Fibroblast of peridontal ligament (primary cell): ENCODE data around the gene TBC1D30.
"Not testable (repeated sequence)": the region's sequence is repeated elsewhere in the genome, so short reads cannot be mapped to it uniquely, and the experiment has no call there.

Source experiments
- DNase-seq: peaks from one replicate; pipeline ENCODE4 v3.0.0-alpha.2; 2010; ENCODE audit errors: extremely low read depth

TBC1D30 gene, protein sequence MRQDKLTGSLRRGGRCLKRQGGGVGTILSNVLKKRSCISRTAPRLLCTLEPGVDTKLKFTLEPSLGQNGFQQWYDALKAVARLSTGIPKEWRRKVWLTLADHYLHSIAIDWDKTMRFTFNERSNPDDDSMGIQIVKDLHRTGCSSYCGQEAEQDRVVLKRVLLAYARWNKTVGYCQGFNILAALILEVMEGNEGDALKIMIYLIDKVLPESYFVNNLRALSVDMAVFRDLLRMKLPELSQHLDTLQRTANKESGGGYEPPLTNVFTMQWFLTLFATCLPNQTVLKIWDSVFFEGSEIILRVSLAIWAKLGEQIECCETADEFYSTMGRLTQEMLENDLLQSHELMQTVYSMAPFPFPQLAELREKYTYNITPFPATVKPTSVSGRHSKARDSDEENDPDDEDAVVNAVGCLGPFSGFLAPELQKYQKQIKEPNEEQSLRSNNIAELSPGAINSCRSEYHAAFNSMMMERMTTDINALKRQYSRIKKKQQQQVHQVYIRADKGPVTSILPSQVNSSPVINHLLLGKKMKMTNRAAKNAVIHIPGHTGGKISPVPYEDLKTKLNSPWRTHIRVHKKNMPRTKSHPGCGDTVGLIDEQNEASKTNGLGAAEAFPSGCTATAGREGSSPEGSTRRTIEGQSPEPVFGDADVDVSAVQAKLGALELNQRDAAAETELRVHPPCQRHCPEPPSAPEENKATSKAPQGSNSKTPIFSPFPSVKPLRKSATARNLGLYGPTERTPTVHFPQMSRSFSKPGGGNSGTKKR

DNA sequence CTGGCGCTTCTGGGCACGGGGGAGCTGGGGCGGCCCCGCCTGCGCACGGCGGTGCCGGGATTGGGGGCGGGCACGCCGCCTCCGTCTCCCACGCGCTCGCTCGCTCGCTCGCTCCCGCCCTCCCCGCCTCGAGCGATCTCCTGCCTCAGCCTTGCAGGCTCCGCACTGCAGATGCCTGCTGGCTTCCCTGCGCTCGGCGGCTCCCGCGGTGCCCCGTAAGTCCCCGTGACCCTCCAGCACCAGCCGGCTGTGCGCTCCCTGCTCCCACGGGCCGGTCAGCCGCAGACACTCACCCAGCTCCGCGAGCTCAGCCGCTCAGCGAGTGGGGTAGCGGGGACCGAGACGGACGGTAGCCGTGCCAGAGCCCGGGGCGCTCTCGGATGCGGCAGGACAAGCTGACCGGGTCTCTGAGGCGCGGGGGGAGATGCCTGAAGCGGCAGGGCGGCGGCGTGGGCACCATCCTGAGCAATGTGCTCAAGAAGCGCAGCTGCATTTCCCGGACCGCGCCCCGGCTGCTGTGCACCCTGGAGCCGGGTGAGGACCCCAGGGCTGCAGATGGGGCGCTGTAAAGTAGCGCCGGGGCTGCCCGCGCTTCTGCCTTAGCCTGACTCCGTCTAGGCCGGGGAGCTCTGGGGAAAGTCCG is at the start of gene TBC1D30:
TSS of gene TBC1D30 (plus strand) at position 148 of the 643 bp plus-strand sequence. CDS start at position 381, 233 bp downstream.
- DNase-seq, result peak; percentile 5

DNA sequence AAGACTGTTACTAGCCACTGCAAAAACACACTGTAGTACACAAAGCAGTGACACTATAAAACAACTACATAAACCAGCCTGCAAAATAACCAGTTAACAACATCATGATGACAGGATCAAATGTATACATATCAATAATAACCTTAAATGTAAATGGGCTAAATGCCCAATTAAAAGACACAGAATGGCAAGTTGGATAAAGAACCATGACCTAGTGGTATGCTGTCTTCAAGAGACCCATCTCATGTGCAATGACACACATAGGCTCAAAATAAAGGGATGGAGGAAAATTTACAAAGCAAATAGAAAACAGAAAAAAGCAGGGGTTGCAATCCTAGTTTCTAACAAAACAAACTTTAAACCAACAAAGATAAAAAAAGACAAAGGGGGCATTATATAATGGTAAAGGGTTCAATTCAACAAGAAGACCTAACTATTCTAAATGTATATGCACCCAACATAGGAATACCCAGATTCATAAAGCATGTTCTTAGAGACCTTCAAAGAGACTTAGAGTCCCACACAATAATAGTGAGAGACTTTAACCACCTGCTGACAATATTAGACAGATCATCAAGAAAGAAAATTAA is 49.2 kb upstream of the TBC1D30 start:
- DNase-seq, result not testable (repeated sequence)

DNA sequence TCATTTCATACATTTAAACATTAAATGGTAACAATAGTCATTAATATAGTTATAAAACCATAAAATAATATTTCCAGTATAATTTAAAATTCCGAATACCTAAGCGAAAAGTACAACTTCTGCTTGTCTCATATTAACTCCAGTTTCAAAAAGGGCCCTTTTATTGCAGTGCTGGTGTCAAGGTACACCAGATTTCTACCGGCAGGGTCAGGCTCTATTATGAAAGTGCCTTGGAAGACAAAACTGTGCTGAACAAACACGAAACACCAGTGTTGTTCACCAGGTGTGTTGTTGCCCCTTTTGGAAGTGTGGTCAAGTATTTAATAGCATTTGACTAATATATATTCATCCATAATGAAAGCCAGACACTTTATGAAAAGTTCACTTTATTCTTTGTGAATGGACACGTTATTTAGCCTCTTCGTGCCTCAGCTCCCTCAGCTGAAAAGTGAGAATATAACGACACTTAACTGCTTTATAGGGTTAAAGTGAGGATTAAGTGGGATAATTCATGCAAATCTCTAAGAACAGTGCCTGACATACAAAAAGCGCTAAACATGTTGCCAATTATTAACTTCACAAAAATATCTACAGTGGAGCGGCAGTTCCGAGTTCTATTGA is 45.0 kb upstream of the TBC1D30 start:
- no peak for DNase-seq

DNA sequence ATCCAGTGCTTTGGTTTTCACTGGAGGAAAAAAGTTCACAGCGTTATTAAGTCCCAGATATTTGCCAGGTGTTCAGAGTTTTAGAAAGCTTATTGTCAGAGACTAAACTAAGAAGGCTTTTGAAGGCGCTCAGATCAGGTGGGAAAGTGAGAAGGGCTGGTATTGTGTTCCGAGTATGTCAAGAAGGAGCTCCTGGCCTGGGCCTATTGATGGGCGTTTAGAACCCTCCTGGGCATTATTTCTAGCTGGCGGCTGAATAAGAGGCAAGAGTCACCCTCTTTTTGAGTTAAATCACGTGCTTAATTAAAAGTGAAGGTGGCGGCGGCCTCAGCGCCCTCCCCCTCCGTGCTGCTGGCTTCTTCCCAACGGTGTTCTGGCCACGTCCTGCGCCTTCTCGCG is 44.3 kb upstream of the TBC1D30 start:
- no peak for DNase-seq

DNA sequence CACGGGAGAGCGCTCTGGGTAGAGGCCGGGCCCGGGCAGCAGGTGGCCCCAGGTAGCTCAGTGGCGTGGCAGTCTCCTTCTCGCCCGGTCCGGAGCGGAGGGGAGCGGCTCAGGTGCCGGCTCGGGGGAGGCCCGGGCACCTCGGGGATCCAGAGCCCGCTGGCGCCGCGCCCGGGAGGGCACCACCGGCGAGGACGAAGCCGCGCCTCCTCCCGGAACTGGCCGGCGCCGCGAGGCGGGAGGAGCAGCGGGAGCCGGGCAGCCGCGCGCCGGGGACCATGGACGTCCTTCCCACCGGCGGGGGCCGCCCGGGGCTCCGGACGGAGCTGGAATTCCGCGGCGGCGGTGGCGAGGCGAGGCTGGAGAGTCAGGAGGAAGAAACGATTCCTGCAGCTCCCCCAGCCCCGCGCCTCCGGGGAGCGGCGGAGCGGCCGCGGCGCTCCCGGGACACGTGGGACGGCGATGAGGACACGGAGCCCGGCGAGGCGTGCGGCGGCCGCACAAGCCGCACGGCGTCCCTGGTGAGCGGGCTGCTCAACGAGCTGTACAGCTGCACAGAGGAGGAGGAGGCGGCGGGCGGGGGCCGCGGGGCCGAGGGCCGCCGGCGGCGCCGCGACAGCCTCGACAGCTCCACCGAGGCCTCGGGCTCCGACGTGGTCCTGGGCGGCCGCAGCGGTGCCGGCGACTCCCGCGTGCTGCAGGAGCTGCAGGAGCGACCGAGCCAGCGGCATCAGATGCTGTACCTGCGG is 43.7 kb upstream of the TBC1D30 start:
- DNase-seq, result no peak

DNA sequence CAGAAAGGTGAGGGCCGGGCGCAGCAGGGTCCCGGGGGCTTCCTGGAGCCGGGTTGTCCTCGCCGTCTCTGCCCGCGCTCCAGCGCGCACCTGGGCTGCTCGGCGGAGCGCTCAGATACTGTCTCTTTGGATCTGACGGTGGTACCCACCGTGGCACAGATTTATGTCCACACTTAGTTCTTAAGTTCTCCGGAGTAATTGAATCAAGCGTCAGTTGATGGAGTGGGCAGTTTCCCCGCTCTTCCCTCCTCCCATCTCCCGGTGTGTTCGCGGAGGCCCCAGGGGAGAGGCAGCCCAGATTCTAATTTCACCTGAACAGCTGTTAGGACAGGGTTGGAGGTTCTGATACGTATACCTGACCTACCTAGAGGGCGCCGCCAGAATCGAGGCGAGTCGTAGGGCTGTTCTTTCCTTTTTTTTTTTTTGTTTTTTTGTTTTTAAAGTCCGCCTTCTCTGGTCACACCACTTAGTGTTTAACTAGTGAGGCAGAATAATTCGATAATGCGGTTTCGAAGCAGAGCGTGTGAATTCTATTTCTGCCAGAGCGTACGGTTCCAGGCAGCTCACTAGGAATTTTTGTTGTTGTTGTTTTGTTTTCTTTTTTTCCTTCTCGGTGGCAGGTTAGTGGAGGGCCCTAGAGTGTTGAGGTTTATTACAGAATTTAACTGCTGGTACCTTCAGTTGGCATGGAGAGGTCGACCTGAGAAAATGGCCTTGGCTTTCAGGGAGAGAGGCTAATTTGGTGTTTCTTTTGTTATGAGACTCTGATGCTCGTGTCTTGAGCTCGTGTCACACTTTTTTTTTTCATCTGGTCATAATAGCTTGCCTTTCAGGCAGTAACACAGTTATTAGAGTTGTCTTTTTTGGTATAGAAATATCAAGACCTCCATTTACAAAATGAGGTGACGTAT is 42.9 kb upstream of the TBC1D30 start:
- no peak for DNase-seq

DNA sequence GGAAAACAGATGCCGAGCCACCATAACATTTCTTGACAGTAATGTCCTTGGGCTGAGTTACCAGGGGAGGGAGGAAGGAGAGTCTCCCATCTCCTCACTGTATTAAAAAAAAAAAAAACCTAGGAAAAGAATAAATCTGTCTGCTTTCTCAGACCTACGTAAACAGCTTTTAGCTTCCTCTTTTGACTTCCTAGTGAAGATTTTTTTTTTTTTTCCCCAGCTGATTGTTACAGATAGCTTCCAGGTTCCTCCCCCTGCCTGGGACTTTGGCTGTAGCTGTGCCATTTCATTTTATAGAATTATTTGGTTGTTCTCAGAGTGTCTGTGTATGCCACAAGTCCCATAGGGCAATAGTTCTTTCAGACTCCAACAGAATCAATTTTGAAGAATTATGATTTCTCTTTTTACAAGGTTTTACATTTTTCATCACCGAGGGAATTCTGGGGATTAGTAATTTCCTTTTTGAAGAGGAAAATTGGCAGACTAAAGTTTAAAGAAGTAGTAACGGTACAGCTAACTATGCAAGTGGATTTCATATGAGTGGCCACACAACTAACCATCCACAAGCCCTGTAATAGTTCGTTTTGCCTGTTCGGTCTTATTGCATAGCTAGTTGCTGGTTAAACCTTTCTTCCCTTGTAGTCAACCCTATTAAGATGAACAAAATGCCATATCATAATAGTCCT is 42.1 kb upstream of the TBC1D30 start:
- no peak for DNase-seq

DNA sequence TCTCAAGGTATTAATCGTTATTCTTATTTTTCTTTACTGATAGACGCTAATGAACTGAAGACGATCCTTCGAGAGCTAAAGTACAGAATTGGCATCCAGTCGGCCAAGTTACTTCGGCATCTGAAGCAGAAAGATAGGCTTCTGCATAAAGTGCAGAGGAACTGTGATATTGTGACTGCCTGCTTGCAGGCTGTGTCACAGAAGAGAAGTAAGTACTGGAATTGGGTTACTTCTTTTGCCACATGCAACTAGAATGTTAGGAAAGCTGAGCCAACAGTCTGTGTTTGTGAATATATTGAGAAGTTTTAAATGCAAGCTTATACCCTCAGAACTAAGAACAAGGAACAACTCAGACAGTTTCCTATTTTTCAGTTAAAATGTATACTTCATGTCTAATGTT is 38.6 kb upstream of the TBC1D30 start:
- no peak for DNase-seq

DNA sequence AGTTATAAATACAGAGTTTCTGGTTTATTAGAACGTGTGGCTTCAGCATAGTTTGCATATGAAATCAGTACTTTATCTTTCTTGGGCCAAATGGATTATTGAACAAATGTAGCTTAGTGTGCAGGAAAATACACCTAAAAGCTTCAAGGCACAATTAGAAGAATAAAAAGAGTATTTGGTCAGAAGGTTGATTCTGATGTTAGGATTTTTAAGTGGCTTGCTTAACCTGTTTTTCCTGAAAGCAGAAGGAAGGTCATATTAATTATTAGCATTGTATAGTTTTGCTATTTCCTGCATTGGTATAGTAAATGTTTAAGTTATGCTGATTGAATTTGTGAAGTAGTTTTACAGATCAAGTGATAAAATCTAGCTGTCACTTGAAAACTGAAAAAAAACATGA is 34.3 kb upstream of the TBC1D30 start:
- no peak for DNase-seq

DNA sequence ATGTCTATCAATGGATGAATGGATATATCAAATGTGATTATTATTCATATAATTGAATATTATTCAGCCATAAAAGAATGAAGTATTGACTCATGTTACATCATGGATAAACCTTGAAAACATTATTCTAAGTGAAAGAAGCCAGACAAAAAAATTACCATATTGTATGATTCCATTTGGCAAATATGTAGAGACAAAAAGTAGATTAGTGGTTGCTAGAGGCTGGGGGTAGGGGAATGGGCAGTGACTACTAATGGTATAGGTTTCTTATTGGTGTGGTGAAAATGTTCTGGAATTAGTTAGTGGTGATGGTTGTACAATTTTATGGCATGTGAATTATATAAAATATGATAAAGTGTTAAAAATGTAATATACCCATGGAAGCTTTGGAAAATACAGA is 33.4 kb upstream of the TBC1D30 start:
- DNase-seq, result no peak

DNA sequence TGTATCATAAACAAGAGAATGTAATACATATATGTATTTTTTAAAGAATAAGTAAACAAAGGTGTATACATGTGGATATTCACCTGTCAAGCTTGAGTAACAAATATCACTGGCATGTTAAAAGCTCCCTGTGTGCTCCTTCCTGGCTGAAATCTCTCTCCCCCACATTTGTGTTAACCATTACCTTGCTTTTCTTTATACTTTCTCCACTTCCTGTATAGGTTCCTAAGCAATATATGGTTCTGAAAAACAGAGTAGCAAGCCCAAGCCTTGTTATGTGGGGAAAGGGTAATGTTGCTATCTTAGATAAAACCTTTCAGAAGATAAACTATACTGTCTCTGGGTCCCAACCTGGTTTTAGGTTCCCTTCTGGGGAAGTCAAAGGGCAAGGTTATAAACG is 32.3 kb upstream of the TBC1D30 start:
- no peak for DNase-seq

DNA sequence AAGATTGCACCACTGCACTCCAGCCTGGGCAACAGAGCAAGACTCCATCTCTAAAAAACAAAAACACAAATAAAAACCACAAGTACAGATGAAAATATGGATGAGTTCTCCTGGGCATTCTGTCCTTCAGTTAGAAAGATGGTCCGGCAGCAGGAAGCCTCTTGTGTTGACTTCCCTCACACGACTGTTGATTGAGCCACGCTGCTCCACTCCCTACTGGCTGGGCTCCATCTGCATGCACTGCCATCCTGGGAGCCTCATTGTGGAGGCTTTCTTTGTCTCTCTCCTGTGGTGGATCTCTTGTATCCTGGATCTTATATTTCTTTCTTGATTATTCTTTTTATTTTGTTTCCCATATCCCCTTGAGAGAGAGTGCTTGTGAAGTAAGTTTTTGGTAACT is 30.8 kb upstream of the TBC1D30 start:
- DNase-seq, result no peak

DNA sequence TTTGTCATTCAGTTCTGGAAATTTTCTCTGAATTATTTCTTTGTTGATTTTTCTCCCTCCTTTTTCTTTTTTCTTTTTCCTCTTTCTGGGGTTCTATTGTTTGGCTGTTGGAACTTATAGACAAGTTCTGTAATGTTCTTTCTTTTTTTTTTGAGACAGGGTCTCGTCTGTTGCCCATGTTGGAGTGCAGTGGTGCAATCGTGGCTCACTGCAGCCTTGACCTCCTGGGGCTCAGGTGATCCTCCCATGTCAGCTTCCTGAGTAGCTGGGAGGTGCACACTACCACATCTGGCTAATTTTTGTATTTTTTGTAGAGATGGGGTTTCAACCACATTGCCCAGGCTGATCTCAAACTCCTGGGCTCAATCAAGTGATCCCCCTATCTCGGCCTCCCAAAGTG is 30.1 kb upstream of the TBC1D30 start:
- DNase-seq, result no peak

DNA sequence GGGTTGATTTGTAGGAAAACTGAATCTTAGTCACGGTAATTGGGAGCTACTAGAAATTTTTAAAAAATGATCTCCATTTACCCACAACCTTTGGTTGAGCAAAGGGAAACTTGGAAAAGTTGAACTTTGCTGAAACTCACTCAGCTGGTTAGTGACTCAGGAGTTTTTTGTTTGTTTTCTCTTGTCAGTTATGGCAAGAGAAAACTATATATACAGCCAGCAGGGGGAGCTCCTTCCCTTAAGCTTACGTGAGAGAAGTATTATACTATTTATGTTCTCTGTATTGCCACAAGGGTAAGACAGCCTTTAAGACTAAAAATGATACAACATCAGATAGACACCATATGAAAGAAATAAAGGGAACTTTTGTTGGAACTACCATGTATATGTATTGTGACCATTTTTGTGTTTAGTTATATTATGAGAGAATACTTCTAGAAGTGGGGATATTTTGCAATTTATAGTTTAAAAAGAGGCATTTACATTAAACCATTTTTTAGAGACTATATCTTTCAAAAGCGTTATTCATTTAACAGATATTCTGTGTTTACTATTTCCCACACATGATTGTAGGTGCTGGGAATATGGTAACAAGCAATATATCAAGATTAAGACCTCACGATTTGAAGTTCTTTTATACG is 28.1 kb upstream of the TBC1D30 start:
- DNase-seq, result peak; percentile 96

DNA sequence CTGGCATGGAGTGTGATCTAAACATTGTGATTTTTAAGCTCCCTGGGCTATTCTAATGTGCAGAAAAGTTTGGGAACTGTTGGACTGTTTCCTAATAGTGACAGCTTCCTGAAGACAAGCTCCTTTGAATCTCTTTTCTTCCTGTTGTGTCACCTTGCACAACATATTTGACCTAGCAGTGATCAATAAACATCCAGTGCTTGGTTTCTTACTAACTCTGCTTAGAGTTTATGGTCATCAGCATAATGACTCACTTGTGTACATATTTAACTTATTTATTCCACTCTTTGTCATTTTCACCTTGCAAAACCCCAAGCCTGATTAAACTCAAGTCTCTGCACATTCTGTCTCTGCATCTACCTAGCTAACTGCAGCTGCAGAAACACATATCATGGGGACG is 27.3 kb upstream of the TBC1D30 start:
- DNase-seq, result no peak

DNA sequence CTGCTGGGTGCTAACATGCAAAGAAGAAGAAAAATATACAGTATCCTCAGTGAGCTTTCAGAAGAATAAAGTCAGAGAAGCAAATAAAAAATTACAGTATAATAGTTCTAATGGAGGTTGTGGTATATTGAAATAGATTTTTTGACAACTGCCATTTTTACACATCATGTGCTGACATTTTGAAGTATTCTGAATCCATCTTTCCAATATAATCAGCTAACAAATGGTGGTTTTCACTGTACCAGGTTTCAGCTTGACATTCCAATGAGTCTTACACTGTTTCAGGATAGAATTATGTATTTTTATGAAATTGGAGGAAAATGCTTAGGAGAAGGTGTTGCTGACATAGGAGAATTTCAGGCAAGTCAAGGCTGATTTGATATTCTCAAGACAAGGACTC is 26.3 kb upstream of the TBC1D30 start:
- DNase-seq, result no peak

DNA sequence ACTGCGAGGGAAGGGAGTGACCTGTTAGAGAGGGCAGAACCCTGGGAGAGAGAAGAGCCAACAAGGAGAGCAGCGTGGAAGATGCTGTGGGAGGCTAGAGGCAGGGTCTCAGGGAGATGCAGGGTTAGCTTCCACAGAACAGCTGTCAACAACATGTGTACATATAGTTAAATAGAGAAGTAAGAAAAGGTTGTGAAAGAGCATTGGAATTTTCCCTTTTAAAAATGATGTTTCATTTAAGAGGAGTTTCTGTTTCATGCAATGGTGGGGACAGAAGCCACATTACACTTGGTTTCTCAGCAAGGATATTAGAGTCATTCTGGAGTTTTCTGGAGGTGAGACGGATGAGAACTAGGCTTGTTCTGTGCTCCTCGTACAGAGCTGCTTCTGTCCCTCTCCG is 23.8 kb upstream of the TBC1D30 start:
- DNase-seq, result no peak

DNA sequence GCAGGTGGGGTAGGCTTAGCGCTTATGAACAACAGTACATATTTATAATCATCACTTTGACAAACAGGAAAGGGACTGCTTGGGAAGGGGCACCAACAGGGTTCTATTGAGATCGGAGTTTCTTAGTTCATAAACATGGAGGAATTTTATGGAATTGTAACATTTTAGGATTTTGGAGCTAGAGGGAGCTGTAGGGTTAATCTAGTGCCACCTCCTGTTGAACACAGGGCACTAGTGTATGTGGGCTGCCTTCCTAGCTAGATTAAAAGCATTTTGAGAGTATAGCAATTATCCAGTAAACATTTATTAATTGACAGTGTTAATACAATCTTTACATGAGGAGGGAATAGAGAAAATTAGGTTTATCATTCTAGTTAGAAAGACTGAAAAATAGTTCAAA is 23.1 kb upstream of the TBC1D30 start:
- peak; percentile 10 for DNase-seq

DNA sequence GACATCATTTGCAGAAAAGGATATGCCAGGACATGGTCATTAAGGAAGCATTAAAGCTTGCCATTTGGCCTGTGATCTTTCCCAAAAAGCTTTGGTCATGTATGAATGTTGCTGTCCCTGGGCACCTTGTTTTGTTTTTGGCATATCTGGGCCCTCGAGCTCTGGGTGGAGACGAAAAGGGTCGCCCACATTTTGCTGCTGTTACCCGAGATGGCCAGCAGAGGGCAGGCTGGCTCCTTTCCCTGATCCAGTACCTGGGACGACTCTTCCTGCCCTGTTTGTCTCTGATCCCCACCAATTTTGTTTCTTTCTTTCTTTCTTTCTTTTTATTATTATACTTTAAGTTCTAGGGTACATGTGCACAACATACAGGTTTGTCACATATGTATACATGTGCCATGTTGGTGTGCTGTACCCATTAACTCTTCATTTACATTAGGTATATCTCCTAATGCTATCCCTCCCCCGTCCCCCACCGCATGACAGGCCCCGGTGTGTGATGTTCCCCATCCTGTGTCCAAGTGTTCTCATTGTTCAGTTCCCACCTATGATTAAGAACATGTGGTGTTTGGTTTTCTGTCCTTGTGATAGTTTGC is 22.2 kb upstream of the TBC1D30 start:
- DNase-seq, result peak; percentile 28
